PC-3 (cell line): ENCODE results near the gene POLR2L.

Experiments
- CTCF ChIP-seq: fragments of 300-600 bp; sonication (generic); conservative IDR thresholded peaks from 2 replicates; pipeline ENCODE4 v1.5.1; 2017; ENCODE audit warnings: antibody characterized with exemption, low read depth, mild to moderate bottlenecking, low read length
- EZH2 ChIP-seq: fragments of 300-600 bp; sonication (generic); IDR thresholded peaks from one replicate; pipeline ENCODE4 v1.6.1; 2017; ENCODE audit warnings: antibody characterized with exemption, mild to moderate bottlenecking, low read length; ENCODE audit not compliant: unreplicated experiment

DNA sequence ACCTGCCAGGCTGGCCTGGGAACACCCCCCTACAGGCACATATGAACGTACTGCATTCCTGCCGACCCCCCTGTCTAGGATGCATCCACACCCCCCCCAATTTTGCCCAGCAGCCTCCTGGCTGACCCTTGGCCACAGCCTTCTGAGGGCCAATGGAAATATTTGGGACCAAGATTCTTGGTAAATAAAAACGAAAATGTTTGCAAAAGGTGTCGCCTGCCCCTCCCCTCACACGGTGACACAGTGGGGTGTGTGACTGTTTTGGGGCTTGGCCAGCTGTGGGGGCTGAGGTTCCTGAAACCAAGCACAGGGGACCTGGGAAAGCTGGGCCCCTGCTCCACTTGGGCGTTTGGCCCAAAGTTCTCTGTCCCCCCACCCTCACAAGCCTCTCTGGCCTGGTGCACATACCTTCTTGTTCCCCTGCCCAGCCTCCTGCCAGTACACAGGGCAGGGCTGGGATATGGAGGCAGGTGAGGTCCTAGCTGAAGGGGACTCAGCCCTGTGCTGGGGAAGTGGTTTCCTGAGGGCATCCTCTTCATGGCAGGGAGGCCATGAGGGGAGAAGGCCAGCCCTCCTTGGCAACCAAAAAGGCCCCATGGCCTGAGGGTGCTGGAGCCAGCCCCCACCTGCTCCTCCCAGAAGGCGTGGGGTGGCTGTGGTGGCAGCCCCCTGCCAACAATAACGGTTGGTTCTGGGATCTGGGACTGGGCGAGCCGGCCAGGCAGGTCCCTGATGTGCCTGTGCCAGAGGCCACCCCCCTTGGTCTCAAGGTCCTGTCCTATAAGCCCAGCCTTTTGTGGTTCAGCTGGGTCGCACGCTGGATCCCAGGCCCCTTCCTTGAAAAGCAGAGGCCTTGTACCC lies 16.7 kb downstream of the POLR2L start:
- TF ChIP-seq EZH2 (no peak), CTCF (no peak)
